Lower leg skin (tissue), 4 donors: ENCODE results near the gene MYO9B. TPM values are rescaled to one million over a fixed set of nuclear protein-coding genes. Genes with fewer than 3 reads are reported as not detected.
A peak's percentile ranks its signal among the peaks of the same experiment; 100 is the strongest.
"Not testable (repeated sequence)": the region's sequence is repeated elsewhere in the genome, so short reads cannot be mapped to it uniquely, and the experiment has no call there.

Experiments
- DNase-seq, 2 donors: peaks; one replicate each; pipeline ENCODE4 v3.0.0-alpha.2; 2019; ENCODE audit warnings: low spot score in 2 of 2
- H3K4me3 ChIP-seq: fragments of 200-600 bp; sonication (generic); 2 replicates; pipeline ENCODE4 v1.5.1; 2017; ENCODE audit warnings: mild to moderate bottlenecking, low read depth; ENCODE audit not compliant: poor library complexity, severe bottlenecking
- POLR2A ChIP-seq, 2 donors: fragments of 450-650 bp; IDR thresholded peaks; one replicate each; pipeline ENCODE4 v1.6.1; 2016 to 2017; ENCODE audit warnings: antibody characterized with exemption in 2 of 2, mild to moderate bottlenecking in 1 of 2, moderate library complexity in 1 of 2
- WGBS, 2 donors: methylation state at CpG; one replicate each; pipeline ENCODE4 v1.1.5; 2018; 5-methylcytosine and 5-hydroxymethylcytosine counted together
- intact Hi-C: fragments of 100-400 bp; cut with DNase I; formaldehyde crosslinking; loops from one replicate; pipeline ENCODE4 v1.15.0; 2023; ENCODE audit warnings: low total_unique reads
- total RNA-seq, 4 donors: library from RNA; depleted of rRNA; stranded (reverse); fragments of >200 nt; gene quantifications; one replicate each; pipeline ENCODE4 v1.1.0, GENCODE V29; 2016
- TF ChIP-seq, protein P1 (sequence below), 3 donors: fragments of 450-650 bp; IDR thresholded peaks; one replicate each; pipeline ENCODE4 v1.5.1; 2016; ENCODE audit warnings: antibody characterized with exemption in 3 of 3, mild to moderate bottlenecking in 3 of 3, moderate library complexity in 2 of 3

The MYO9B gene
- total RNA-seq, 4 donors from 2014 or later: 29.2 to 63.1 (median 43.5) TPM

DNA sequence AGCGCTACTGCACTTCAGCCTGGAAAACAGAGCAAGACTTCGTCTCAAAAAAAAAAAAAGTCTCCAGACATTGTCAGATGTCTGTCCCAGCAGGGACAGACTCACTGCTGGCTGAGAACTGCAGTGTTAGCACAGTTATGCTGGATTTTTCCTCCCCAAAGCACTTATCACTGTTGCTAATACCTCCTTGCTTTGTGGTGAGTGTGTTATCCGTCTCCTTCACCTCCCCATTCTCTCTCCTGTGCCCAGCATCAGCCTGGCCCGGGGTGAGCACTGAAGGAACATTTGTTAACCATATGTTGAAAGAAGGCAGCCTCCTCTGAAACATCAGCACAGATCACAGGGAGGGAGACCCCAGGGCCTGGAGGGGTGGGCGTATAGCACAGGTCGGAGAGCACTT is 11.3 kb downstream of the MYO9B start:
- TF ChIP-seq, protein P1, sequence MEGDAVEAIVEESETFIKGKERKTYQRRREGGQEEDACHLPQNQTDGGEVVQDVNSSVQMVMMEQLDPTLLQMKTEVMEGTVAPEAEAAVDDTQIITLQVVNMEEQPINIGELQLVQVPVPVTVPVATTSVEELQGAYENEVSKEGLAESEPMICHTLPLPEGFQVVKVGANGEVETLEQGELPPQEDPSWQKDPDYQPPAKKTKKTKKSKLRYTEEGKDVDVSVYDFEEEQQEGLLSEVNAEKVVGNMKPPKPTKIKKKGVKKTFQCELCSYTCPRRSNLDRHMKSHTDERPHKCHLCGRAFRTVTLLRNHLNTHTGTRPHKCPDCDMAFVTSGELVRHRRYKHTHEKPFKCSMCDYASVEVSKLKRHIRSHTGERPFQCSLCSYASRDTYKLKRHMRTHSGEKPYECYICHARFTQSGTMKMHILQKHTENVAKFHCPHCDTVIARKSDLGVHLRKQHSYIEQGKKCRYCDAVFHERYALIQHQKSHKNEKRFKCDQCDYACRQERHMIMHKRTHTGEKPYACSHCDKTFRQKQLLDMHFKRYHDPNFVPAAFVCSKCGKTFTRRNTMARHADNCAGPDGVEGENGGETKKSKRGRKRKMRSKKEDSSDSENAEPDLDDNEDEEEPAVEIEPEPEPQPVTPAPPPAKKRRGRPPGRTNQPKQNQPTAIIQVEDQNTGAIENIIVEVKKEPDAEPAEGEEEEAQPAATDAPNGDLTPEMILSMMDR (IDR thresholded peaks at IDR 0.05): no peak
- TF ChIP-seq POLR2A (IDR thresholded peaks at IDR 0.05): no peak
- WGBS, 2 donors: 77 to 88% methylated on average over 6 of the region's 6 CpGs
- DNase-seq: no peak
- no peak overlapping the region for H3K4me3 ChIP-seq
- intact Hi-C loops: no loop called here

DNA sequence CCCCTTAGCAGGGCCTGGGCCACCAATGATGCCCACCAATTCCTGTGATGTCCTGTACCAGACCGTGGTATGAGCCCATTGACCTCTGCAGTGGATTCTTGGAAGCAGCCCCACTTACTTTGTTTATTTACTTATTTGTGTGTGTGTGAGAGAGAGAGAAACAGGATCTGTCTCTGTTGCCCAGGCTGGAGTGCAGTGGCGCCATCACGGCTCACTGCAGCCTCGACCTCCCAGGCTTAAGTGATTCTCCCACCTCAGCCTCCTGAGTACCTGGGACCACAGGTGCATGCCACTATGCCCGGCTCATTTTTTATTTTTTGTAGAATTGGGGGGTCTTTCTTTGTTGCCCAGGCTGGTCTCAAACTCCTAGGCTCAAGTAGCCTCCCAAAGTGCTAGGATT is 13.0 kb downstream of the MYO9B start:
- whole genome bisulfite sequencing, 2 donors: 91 to 97% methylated on average over 5 of the region's 5 CpGs
- intact Hi-C loops: no loop called here
- TF ChIP-seq POLR2A (IDR thresholded peaks at IDR 0.05): no peak
- TF ChIP-seq, protein P1 (IDR thresholded peaks at IDR 0.05): no peak
- no peak for DNase-seq
- no peak overlapping the region for H3K4me3 ChIP-seq

DNA sequence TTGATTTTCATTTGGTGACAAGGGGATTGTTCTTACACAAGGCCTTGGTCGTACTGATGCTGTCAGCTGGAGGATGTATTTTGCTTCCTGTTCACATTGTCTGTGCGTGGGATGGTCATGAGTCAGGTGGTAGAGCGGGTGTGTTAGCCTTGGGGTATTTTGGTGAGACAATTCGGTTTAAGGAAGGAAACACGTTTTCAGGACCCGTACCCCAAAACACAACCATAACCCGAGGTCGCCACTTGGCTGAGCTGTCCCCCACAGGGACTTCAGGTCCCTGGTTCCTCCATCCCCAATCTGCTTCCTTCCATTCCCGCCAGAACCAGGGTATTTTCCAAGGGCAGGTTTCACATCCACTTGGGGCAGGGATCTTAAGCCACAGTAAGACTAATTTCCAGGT is 15.0 kb downstream of the MYO9B start:
- intact Hi-C loops: no loop called here
- peak in 1 of 2 donors; percentile 77 for DNase-seq
- TF ChIP-seq, protein P1 (IDR thresholded peaks at IDR 0.05): no peak
- no peak for TF ChIP-seq POLR2A (IDR thresholded peaks at IDR 0.05)
- H3K4me3 ChIP-seq: no peak overlapping the region
- 78 to 85% methylated on average over 9 of the region's 9 CpGs for WGBS, 2 donors

DNA sequence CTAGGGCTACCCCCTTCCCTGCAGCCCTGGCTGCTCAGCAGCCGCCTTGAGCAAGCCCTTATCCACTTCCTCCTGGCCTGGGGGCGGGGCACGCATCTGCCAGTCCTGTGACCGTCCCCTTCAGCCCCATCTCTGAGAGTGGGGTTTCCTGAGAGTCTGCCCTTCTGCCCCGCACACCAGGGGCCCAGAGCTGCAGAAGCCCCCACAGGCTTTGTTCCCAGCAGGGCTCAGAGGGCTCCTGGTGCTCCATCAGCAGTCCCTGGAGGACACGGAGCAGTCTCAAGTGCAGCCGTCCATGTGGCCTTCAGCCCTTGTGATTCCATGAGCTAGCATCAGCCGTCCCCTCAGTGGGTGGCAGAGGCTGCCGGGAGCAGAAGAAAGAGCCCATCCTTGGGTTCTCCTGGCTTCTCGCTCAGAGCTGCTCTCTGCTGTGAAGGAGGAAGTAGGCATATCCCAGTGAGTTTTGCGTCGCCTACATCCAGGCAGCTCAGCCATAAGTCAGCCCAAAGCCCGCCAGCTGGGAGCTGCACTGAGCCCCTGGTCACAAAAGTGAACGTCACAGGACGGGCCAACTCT is 16.3 kb downstream of the MYO9B start:
- no peak for DNase-seq
- no peak overlapping the region for H3K4me3 ChIP-seq
- 67 to 75% methylated on average over 14 to 15 of the region's 15 CpGs for WGBS, 2 donors
- intact Hi-C loops: no loop called here
- TF ChIP-seq, protein P1 (IDR thresholded peaks at IDR 0.05): no peak
- no peak for TF ChIP-seq POLR2A (IDR thresholded peaks at IDR 0.05)

DNA sequence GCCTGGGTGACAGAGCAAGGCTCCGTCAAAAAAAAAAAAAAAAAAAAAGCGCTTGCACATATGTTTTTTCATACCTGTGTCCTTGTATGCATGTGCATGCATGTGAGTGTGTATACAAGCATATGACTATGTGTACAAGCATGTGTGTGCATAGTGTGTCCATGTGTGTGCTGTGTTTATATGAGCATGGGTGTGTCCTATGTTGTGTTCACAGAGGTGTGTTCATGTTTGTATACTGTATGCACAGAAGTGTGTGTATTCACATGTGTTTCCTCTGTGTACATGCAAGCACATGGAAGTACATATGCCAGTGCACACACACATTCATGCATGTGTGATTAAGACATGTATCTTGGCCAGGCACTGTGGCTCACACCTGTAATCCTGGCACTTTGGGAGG is 17.1 kb downstream of the MYO9B start:
- DNase-seq: no peak
- intact Hi-C loops: no loop called here
- TF ChIP-seq, protein P1 (IDR thresholded peaks at IDR 0.05): no peak
- TF ChIP-seq POLR2A (IDR thresholded peaks at IDR 0.05): no peak
- no peak overlapping the region for H3K4me3 ChIP-seq
- 88 to 93% methylated on average over 2 of the region's 2 CpGs for WGBS, 2 donors

DNA sequence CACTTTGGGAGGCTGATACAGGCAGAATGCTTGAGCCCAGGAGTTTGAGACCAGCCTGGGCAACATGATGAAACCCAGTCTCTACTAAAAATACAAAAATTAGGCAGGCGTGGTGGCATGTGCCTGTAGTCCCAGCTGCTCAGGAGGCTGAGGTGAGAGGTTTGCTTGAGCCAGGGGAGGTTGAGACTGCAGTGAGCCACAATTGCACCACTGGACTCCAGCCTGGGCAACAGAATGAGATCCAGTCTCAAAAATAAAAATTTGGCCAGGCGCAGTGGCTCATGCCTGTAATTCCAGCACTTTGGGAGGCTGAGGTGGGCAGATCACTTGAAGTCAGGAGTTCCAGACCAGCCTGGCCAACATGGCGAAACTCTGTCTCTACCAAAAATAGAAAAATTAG is 19.1 kb downstream of the MYO9B start:
- H3K4me3 ChIP-seq, intact Hi-C loops, DNase-seq: not testable (repeated sequence)
- 82 to 96% methylated on average over 3 of the region's 3 CpGs for WGBS, 2 donors
